HG03135 (cell line): ENCODE measurements around the gene SHF.
"Not testable (repeated sequence)": the region's sequence is repeated elsewhere in the genome, so short reads cannot be mapped to it uniquely, and the experiment has no call there.

Experiments used
- ATAC-seq: cut with Tn5 transposase; IDR thresholded peaks from one replicate; pipeline ENCODE4 v1.9.1; 2021; ENCODE audit warnings: mild to moderate bottlenecking, moderate library complexity; ENCODE audit not compliant: unreplicated experiment

Gene SHF

GRCh38 chr15:45187894-45188830 is at the start of gene SHF:
Gene SHF, minus strand, starts transcription at chr15:45187966. Its CDS starts 15 bp downstream, at chr15:45187951.
- no peak for ATAC-seq

- ATAC-seq, result not testable (repeated sequence)
These were observed 49.0 kb upstream of the SHF start for GRCh38 chr15:45236806-45237205.

- ATAC-seq, result no peak
These were observed 46.9 kb upstream of the SHF start for GRCh38 chr15:45234562-45235235.

- ATAC-seq, result no peak
These were observed 44.2 kb upstream of the SHF start for GRCh38 chr15:45231864-45232562.

GRCh38 chr15:45231132-45231531 is 43.4 kb upstream of the SHF start:
- ATAC-seq, result no peak

GRCh38 chr15:45230245-45230965 is 42.6 kb upstream of the SHF start:
- no peak for ATAC-seq

- no peak for ATAC-seq
These were observed 41.2 kb upstream of the SHF start for GRCh38 chr15:45228931-45229330.

GRCh38 chr15:45225506-45226273 is 37.9 kb upstream of the SHF start:
- no peak for ATAC-seq

GRCh38 chr15:45224621-45225217 is 37.0 kb upstream of the SHF start:
- no peak for ATAC-seq

GRCh38 chr15:45221967-45222366 is 34.2 kb upstream of the SHF start:
- ATAC-seq, result no peak

GRCh38 chr15:45221053-45221599 is 33.4 kb upstream of the SHF start:
- ATAC-seq, result no peak

GRCh38 chr15:45212493-45212892 is 24.7 kb upstream of the SHF start:
- ATAC-seq, result no peak

- no peak for ATAC-seq
These were observed 17.4 kb upstream of the SHF start for GRCh38 chr15:45205192-45205591.

GRCh38 chr15:45203182-45203581 is 15.4 kb upstream of the SHF start:
- no peak for ATAC-seq

GRCh38 chr15:45201869-45202268 is 14.1 kb upstream of the SHF start:
- ATAC-seq, result no peak

- no peak for ATAC-seq
These were observed 13.7 kb upstream of the SHF start for GRCh38 chr15:45201557-45201859.

GRCh38 chr15:45200799-45201556 is 13.2 kb upstream of the SHF start:
- ATAC-seq, result no peak

- ATAC-seq, result peak; percentile 38
These were observed 12.4 kb upstream of the SHF start for GRCh38 chr15:45200001-45200798.
